NCI-H748 treated with DMSO at 0.1 percent for 48 hours (cell line): ENCODE results near the gene FAAH.

Experiments
- DNase-seq: peaks from one replicate; lab custom pipeline; 2025; lab: John Stamatoyannopoulos, UW

Gene FAAH

DNA sequence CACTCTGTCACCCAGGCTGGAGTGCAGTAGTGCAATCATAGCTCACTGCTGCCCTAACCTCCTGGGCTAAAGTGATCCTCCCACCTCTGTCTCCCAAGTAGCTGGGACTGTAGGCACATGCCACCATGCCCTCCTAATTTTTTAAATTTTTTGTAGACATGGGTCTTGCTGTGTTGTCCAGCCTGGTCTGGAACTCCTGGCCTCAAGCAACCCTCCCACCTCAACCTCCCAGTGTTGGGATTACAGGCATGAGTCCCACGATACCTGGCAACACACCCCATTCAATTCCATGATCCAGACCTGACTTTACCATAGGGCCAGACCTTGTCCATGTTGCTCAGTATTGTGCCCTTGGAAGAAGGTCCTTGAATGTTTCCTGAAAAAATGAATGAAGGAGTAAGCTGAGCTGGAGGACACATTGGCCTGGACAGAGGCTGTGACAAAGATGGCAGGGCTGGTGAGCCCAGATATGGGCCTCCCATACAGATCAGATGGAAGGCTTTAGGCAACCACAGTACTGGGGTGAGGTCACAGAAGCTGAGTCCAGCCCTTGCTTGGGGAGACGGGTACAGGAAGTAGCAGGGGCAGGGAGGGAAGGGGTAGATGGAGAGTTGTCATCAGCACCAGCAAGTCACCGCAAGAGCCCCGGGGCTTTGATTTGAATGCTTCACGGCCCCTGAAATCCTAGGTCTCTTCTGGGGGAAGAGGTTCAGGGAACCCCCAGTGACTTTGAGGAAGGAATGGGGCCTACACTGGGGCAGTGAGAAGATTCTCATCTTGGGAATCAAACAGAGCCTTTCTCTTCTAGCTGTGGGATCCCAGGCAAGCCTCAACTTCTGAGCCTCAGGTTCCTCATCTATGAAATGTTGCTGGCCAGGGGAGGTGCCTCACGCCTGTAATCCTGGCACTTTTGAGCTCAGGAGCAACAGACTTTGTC is 55.4 kb downstream of the FAAH start:
- DNase-seq, result no peak

GRCh38 chr1:46450160-46450517 is 56.0 kb downstream of the FAAH start:
- no peak for DNase-seq

DNA sequence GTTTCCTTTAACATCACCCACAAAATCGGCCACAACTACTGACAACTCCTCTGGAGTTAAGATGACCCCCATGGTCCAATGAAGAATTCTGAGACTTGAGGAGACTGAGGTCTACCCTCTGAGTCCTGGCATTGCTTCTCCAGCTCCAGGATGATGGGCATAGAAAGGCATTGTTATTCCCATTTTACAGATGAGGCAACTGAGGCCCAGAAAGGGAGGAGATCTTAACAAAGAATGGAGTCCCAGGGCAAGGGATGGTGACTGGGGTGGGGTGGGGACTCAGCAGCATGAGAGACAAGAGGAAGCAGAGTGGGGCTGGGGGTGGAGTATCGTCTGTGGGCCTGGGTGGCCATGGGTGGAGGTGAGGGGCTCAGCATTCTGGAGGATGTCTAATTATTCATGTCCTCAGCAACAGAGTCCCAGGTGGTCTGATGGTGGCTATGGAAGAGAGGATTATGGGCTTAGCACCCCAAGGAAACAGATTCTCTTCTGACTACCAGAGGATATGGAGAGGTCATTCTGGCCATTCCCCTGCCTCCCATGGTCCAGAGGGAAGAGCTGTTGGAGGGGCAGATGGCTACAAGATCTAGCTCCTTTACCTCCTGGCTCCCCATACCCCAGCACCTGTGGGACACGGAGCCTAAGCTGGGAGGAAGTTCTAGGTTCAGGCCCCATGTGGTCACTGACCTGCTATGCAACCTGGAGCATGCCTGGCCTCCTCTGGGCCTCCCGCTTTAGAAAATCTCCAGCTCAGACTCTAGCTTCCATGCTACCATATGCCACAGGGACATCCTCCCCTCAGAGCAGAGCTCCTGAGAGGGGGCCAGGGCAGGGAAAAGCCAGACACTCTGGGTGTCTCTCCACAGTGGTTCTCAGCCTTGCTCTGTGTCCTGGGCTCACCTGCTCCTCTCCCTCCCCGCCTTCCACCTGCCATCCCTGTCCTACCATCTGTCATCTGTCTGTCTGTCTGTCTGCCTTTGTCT is 58.1 kb downstream of the FAAH start:
- DNase-seq, result no peak

GRCh38 chr1:46452931-46453325 is 58.8 kb downstream of the FAAH start:
- no peak for DNase-seq

DNA sequence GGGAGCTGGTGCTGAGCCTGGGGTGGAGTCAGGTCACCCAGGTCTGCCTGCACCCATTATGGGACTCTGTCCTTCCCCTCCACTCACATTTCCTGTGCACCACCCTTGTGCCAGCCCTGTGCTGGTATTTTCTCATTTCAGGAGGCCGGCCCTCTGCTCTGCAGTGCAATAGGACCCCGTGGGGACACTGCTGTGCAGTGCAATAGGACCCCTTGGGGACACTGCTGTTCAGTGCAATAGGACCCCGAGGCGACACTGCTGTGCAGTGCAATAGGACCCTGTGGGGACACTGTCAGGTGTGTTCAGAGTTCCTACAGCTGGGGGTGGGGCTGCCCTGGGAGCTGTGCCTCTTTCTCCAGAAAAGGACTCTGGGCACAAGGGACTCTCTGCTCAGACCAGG is 59.3 kb downstream of the FAAH start:
- no peak for DNase-seq

DNA sequence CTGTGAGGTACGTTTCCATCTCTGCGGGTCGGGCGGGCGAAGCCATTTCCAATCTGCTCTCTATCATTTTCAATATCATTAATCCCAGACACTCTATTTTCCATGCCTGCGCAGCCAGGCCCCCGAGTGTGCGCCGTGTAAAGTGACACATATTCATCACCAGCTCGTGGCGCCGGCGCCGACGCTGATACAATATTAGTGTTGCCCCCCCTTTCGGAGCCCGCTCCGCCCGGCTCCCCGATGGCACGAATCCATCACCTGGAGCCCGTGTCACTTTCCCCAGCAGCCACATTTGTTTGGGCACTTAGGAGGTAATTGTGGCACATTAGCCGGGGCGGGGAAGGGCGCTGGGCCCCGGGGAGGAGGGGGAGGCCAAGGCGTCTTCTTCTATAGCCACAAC is 61.8 kb downstream of the FAAH start:
- peak; percentile 5 for DNase-seq

DNA sequence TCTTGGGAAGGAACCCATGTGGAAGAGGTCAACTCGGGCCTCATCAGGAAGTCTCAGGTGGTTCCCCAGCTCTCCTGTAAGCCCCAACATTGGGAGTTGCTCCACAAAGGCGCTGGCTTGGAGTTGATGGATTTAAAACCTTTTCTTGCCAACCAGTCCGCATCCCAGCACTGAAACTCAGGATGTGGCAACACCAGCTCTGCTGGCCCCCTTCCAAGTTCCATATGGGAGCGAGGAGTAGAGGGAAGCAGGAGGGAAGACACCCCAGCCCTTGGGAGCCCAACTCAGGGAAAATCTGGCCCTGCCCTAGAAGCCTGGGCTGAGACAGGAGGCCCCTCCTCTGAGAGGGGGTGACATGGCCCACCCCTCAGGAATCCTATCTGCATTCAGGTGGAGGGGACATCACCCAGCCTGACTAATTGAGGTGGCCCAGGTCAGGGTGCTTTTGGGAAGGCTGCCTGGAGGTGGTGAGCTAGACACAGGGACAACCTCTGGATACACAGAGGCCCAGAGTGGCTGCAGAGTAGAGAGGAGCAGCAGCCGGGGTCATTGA is 62.4 kb downstream of the FAAH start:
- no peak for DNase-seq

DNA sequence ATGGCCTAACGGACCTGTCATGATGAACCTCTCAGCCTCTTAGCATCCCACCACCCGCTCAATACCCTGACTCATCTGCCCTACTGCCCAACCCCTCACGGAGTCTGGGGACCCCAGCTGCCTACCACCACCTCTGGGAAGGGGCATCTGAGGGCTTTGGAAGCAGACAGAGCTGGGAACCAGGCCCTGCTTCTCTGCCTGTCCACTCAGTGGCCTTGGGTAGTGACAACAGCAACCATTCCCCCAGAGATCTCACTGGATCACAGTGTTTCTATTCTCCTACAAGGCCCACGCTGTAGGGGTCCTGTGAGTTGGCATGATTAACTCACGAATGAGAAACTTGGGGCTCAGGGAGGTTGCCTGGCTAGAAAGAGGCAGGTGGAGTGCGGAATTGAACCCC is 63.1 kb downstream of the FAAH start:
- DNase-seq, result no peak

DNA sequence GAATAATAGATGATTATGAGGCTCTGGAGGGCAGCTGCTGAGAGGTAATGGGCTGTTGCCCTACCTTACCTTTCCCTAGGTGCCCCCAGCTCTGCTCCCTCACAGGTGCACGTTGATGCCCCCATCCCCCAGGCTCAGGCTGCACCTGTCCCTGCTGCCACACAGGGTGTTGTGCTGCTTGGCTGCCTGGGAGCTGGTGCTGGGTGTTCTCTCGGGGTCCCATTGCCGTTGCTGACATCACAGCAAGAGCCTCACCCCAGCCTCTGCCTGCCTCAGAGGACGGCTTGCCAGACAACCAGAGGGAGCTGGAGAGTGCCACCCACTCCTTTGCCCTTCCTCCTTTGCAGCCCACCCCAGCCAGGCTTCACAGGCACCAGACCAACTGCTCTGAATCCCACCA is 64.1 kb downstream of the FAAH start:
- DNase-seq, result no peak

GRCh38 chr1:46458846-46459245 is 64.7 kb downstream of the FAAH start:
- DNase-seq, result no peak

DNA sequence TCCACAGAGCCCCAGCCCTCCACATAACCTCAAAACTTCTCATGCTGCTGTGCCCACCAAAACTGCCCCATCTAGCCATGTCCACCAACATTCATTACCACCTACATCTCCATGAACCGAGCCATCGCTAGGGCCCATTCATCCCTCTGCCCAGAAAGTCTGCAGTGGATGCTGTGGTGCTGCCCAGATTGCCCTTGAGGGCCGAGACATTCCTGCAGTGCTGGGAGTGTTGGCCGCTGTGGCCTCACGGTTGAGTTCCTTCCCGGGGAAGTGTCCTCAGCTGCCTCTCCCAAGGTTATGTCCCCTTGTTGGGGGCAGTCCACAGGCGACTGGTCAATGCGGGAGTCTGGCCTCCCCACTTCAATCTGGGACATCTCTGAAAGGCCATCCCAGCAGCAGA is 65.2 kb downstream of the FAAH start:
- no peak for DNase-seq

- no peak for DNase-seq
These were observed 67.1 kb downstream of the FAAH start for GRCh38 chr1:46461017-46461808.

DNA sequence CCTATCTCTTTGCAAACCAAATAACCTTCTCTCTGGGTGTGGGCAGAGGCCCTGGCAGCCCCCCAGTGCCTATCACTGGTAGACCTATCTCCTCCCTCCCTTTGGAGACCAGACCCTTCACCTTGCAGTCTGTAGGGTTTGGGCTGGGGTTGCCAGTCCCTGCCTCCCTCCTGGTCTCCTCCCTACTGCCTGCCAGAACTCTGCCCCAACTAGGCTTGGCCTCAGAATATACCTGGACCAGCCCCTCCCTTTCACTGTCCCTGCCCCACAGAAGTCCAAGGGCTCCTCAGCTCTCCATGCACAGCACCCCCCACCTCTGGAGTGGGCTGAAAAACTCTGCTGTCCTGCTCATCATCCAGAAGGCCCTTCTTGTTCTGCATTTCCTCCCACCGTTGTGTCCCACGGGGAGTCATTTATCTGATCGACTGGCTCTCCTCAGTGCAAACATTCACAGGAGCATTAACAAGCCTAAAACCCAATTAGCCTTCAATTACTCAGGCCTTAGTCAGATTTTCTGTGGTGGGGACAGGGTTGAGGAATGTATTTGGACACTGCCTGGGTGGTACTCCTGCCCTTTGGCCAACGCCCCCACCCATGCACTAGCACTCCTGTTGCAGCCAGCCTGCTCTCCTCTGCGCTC is 67.8 kb downstream of the FAAH start:
- DNase-seq, result no peak
